ENCODE results near the gene RAB6B. TPM values are rescaled to one million over a fixed set of nuclear protein-coding genes. Genes with fewer than 3 reads are reported as not detected.

RAB6B gene
- polyA plus RNA-seq, 4 donors: 0.27 to 7.5 (median 0.77) TPM; not detected in 1

- Histone ChIP-seq H3K27ac (ENCODE audit: low read depth in 1 of 3, low read length in 2 of 3) (no peak overlapping the region), H3K4me1 (ENCODE audit: control insufficient read depth in 3 of 3, insufficient read depth in 2 of 3, low read depth in 1 of 3, low read length in 2 of 3) (peaks cover 0 to 9% (median 0%) of the 10 kb centered on the region in 3 donors), H3K36me3 (ENCODE audit: control insufficient read depth in 3 of 3, insufficient read depth in 2 of 3, low read depth in 1 of 3, low read length in 3 of 3) (no peaks in the 10 kb centered on the region), H3K9me3 (ENCODE audit: control insufficient read depth in 2 of 2, insufficient read depth in 1 of 2, low read depth in 1 of 2, low read length in 1 of 2) (no peaks in the 10 kb centered on the region), H3K27me3 (ENCODE audit: control insufficient read depth in 3 of 3, insufficient read depth in 3 of 3, low read length in 3 of 3) (peaks cover 3 to 41% (median 3%) of the 10 kb centered on the region in 3 donors), H3K4me3 (ENCODE audit: low read depth in 1 of 3, low read length in 3 of 3) (peak overlapping the region in 2 of 3 donors; percentile 13 to 49)
- DNase-seq: peak in 1 of 2 donors; percentile 38
- WGBS, 3 donors: 10 to 13% (median 12%) methylated on average over 32 to 52 of the region's 52 CpGs
- no peak for FAIRE-seq
Measured at GRCh38 chr3:133894353-133895207, 1.1 kb downstream of the RAB6B start.

- H3K36me3 ChIP-seq (ENCODE audit: control insufficient read depth in 3 of 3, insufficient read depth in 2 of 3, low read depth in 1 of 3, low read length in 3 of 3): no peaks in the 10 kb centered on the region
- H3K9me3 ChIP-seq (ENCODE audit: control insufficient read depth in 2 of 2, insufficient read depth in 1 of 2, low read depth in 1 of 2, low read length in 1 of 2): no peaks in the 10 kb centered on the region
- peaks cover 3 to 41% (median 3%) of the 10 kb centered on the region in 3 donors for H3K27me3 ChIP-seq (ENCODE audit: control insufficient read depth in 3 of 3, insufficient read depth in 3 of 3, low read length in 3 of 3)
- peaks cover 0 to 9% (median 0%) of the 10 kb centered on the region in 3 donors for H3K4me1 ChIP-seq (ENCODE audit: control insufficient read depth in 3 of 3, insufficient read depth in 2 of 3, low read depth in 1 of 3, low read length in 2 of 3)
- 73 to 87% (median 77%) methylated on average over 6 of the region's 6 CpGs for WGBS, 3 donors
- no peak for FAIRE-seq
- DNase-seq: no peak
- no peak overlapping the region for H3K27ac ChIP-seq (ENCODE audit: low read depth in 1 of 3, low read length in 2 of 3)
- no peak overlapping the region for H3K4me3 ChIP-seq (ENCODE audit: low read depth in 1 of 3, low read length in 3 of 3)
Measured at GRCh38 chr3:133893683-133894352, 1.9 kb downstream of the RAB6B start.

- Histone ChIP-seq H3K36me3 (ENCODE audit: control insufficient read depth in 3 of 3, insufficient read depth in 2 of 3, low read depth in 1 of 3, low read length in 3 of 3) (no peaks in the 10 kb centered on the region), H3K4me3 (ENCODE audit: low read depth in 1 of 3, low read length in 3 of 3) (no peak overlapping the region), H3K27me3 (ENCODE audit: control insufficient read depth in 3 of 3, insufficient read depth in 3 of 3, low read length in 3 of 3) (peaks cover 3 to 38% (median 3%) of the 10 kb centered on the region in 3 donors), H3K9me3 (ENCODE audit: control insufficient read depth in 2 of 2, insufficient read depth in 1 of 2, low read depth in 1 of 2, low read length in 1 of 2) (no peaks in the 10 kb centered on the region), H3K4me1 (ENCODE audit: control insufficient read depth in 3 of 3, insufficient read depth in 2 of 3, low read depth in 1 of 3, low read length in 2 of 3) (peaks cover 0 to 9% (median 0%) of the 10 kb centered on the region in 3 donors), H3K27ac (ENCODE audit: low read depth in 1 of 3, low read length in 2 of 3) (no peak overlapping the region)
- no peak for FAIRE-seq
- WGBS, 3 donors: 76 to 83% (median 76%) methylated on average over 6 of the region's 6 CpGs
- no peak for DNase-seq
Measured at GRCh38 chr3:133892541-133893231, 3.0 kb downstream of the RAB6B start.

- Histone ChIP-seq H3K27ac (ENCODE audit: low read depth in 1 of 3, low read length in 2 of 3) (no peak overlapping the region), H3K27me3 (ENCODE audit: control insufficient read depth in 3 of 3, insufficient read depth in 3 of 3, low read length in 3 of 3) (peaks cover 3 to 30% (median 3%) of the 10 kb centered on the region in 3 donors), H3K36me3 (ENCODE audit: control insufficient read depth in 3 of 3, insufficient read depth in 2 of 3, low read depth in 1 of 3, low read length in 3 of 3) (no peaks in the 10 kb centered on the region), H3K4me1 (ENCODE audit: control insufficient read depth in 3 of 3, insufficient read depth in 2 of 3, low read depth in 1 of 3, low read length in 2 of 3) (peaks cover 0 to 9% (median 0%) of the 10 kb centered on the region in 3 donors), H3K4me3 (ENCODE audit: low read depth in 1 of 3, low read length in 3 of 3) (no peak overlapping the region), H3K9me3 (ENCODE audit: control insufficient read depth in 2 of 2, insufficient read depth in 1 of 2, low read depth in 1 of 2, low read length in 1 of 2) (no peaks in the 10 kb centered on the region)
- FAIRE-seq (no peak), DNase-seq (no peak)
- WGBS, 3 donors: 85 to 92% (median 90%) methylated on average over 11 of the region's 11 CpGs
Measured at GRCh38 chr3:133891662-133892378, 3.9 kb downstream of the RAB6B start.

GRCh38 chr3:133890972-133891644 is 4.6 kb downstream of the RAB6B start:
- Histone ChIP-seq H3K27ac (ENCODE audit: low read depth in 1 of 3, low read length in 2 of 3) (no peak overlapping the region), H3K4me3 (ENCODE audit: low read depth in 1 of 3, low read length in 3 of 3) (no peak overlapping the region), H3K36me3 (ENCODE audit: control insufficient read depth in 3 of 3, insufficient read depth in 2 of 3, low read depth in 1 of 3, low read length in 3 of 3) (no peaks in the 10 kb centered on the region), H3K27me3 (ENCODE audit: control insufficient read depth in 3 of 3, insufficient read depth in 3 of 3, low read length in 3 of 3) (peaks cover 0 to 24% (median 2%) of the 10 kb centered on the region in 3 donors), H3K4me1 (ENCODE audit: control insufficient read depth in 3 of 3, insufficient read depth in 2 of 3, low read depth in 1 of 3, low read length in 2 of 3) (peaks cover 0 to 7% (median 0%) of the 10 kb centered on the region in 3 donors), H3K9me3 (ENCODE audit: control insufficient read depth in 2 of 2, insufficient read depth in 1 of 2, low read depth in 1 of 2, low read length in 1 of 2) (no peaks in the 10 kb centered on the region)
- no peak for FAIRE-seq
- no peak for DNase-seq
- 79 to 89% (median 86%) methylated on average over 5 of the region's 5 CpGs for WGBS, 3 donors

- Histone ChIP-seq H3K4me1 (ENCODE audit: control insufficient read depth in 3 of 3, insufficient read depth in 2 of 3, low read depth in 1 of 3, low read length in 2 of 3) (peaks cover 0 to 4% (median 0%) of the 10 kb centered on the region in 3 donors), H3K4me3 (ENCODE audit: low read depth in 1 of 3, low read length in 3 of 3) (no peak overlapping the region), H3K36me3 (ENCODE audit: control insufficient read depth in 3 of 3, insufficient read depth in 2 of 3, low read depth in 1 of 3, low read length in 3 of 3) (no peaks in the 10 kb centered on the region), H3K27ac (ENCODE audit: low read depth in 1 of 3, low read length in 2 of 3) (no peak overlapping the region), H3K9me3 (ENCODE audit: control insufficient read depth in 2 of 2, insufficient read depth in 1 of 2, low read depth in 1 of 2, low read length in 1 of 2) (no peaks in the 10 kb centered on the region), H3K27me3 (ENCODE audit: control insufficient read depth in 3 of 3, insufficient read depth in 3 of 3, low read length in 3 of 3) (peaks cover 0 to 18% (median 0%) of the 10 kb centered on the region in 3 donors)
- FAIRE-seq (no peak), DNase-seq (no peak)
- WGBS, 3 donors: 89 to 90% (median 90%) methylated on average over 2 of the region's 2 CpGs
Measured at GRCh38 chr3:133890037-133890436, 5.6 kb downstream of the RAB6B start.

- DNase-seq: no peak
- 86 to 89% (median 87%) methylated on average over 9 of the region's 9 CpGs for WGBS, 3 donors
- Histone ChIP-seq H3K9me3 (ENCODE audit: control insufficient read depth in 2 of 2, insufficient read depth in 1 of 2, low read depth in 1 of 2, low read length in 1 of 2) (no peaks in the 10 kb centered on the region), H3K4me1 (ENCODE audit: control insufficient read depth in 3 of 3, insufficient read depth in 2 of 3, low read depth in 1 of 3, low read length in 2 of 3) (peaks cover 0 to 2% (median 0%) of the 10 kb centered on the region in 3 donors), H3K27ac (ENCODE audit: low read depth in 1 of 3, low read length in 2 of 3) (no peak overlapping the region), H3K4me3 (ENCODE audit: low read depth in 1 of 3, low read length in 3 of 3) (no peak overlapping the region), H3K27me3 (ENCODE audit: control insufficient read depth in 3 of 3, insufficient read depth in 3 of 3, low read length in 3 of 3) (peaks cover 0 to 10% (median 0%) of the 10 kb centered on the region in 3 donors), H3K36me3 (ENCODE audit: control insufficient read depth in 3 of 3, insufficient read depth in 2 of 3, low read depth in 1 of 3, low read length in 3 of 3) (no peaks in the 10 kb centered on the region)
- no peak for FAIRE-seq
Measured at GRCh38 chr3:133888726-133889340, 6.8 kb downstream of the RAB6B start.

All from small intestine (tissue), 7 donors.